Lower lobe of right lung (tissue), 2 donors: Measurements from ENCODE around the gene ABLIM3. TPM values are rescaled to one million over a fixed set of nuclear protein-coding genes. Genes with fewer than 3 reads are reported as not detected.

Experiments used
- ATAC-seq, 2 donors: fragments of 200-7000 bp; cut with Tn5 transposase; one replicate each; pipeline ENCODE4 v1.9.1; 2020 to 2022; ENCODE audit warnings: mild to moderate bottlenecking in 2 of 2, moderate library complexity in 2 of 2
- DNase-seq: peaks from one replicate; pipeline ENCODE4 v3.0.0-alpha.2; 2020
- H3K27ac ChIP-seq: fragments of 200-600 bp; one replicate; pipeline ENCODE4 v1.8.0; 2022
- H3K27me3 ChIP-seq: fragments of 200-600 bp; one replicate; pipeline ENCODE4 v1.8.0; 2022; ENCODE audit warnings: low read depth
- H3K36me3 ChIP-seq: fragments of 200-600 bp; one replicate; pipeline ENCODE4 v1.8.0; 2022; ENCODE audit warnings: mild to moderate bottlenecking
- H3K4me1 ChIP-seq: fragments of 200-600 bp; one replicate; pipeline ENCODE4 v1.8.0; 2022
- H3K4me3 ChIP-seq: fragments of 200-600 bp; one replicate; pipeline ENCODE4 v1.8.0; 2022; ENCODE audit warnings: mild to moderate bottlenecking
- H3K9me3 ChIP-seq: fragments of 200-600 bp; one replicate; pipeline ENCODE4 v1.8.0; 2022
- CTCF ChIP-seq: fragments of 200-600 bp; IDR thresholded peaks from one replicate; pipeline ENCODE4 v1.8.0; 2022; ENCODE audit warnings: antibody characterized with exemption, mild to moderate bottlenecking
- intact Hi-C: fragments of 100-400 bp; cut with DNase I; formaldehyde crosslinking; loops from one replicate; pipeline ENCODE4 v1.11.0; 2022
- total RNA-seq: library from RNA; stranded (reverse); fragmentation: NEBNext Ultra II Directional; extraction: Animal tissue kit (Norgen Biotek cat#: 25700); gene quantifications from one replicate; pipeline ENCODE4 v1.2.1, GENCODE V29; 2021
- donor health status: DM: no; HTN: yes; CAD: no; lungs with severe emphysema.

The ABLIM3 gene
- total RNA-seq, 1 donor from 2014 or later = 26.7 TPM

GRCh38 chr5:149210225-149210624, 68.9 kb downstream of the ABLIM3 start:
- ATAC-seq = no peak
- TF ChIP-seq CTCF = no peak
- DNase-seq = no peak
- H3K27ac ChIP-seq = no peak overlapping the region
- H3K4me3 ChIP-seq = no peak overlapping the region
- no peaks in the 10 kb centered on the region for H3K27me3 ChIP-seq
- intact Hi-C loops = no loop called here
- H3K9me3 ChIP-seq = no peaks in the 10 kb centered on the region
- peaks cover 22% of the 10 kb centered on the region for H3K4me1 ChIP-seq
- no peaks in the 10 kb centered on the region for H3K36me3 ChIP-seq

GRCh38 chr5:149210968-149211490, 69.7 kb downstream of the ABLIM3 start:
- Histone ChIP-seq H3K36me3 (no peaks in the 10 kb centered on the region), H3K27ac (no peak overlapping the region), H3K4me1 (peaks cover 17% of the 10 kb centered on the region), H3K4me3 (no peak overlapping the region), H3K9me3 (no peaks in the 10 kb centered on the region), H3K27me3 (no peaks in the 10 kb centered on the region)
- no peak for TF ChIP-seq CTCF
- DNase-seq (no peak), ATAC-seq (no peak)
- intact Hi-C loops = no loop called here

GRCh38 chr5:149211566-149211965, 70.3 kb downstream of the ABLIM3 start:
- intact Hi-C loops = no loop called here
- H3K27ac ChIP-seq = no peak overlapping the region
- ATAC-seq = no peak

GRCh38 chr5:149212198-149212951, 71.1 kb downstream of the ABLIM3 start:
- Histone ChIP-seq H3K4me1 (peaks cover 25% of the 10 kb centered on the region), H3K4me3 (no peak overlapping the region), H3K36me3 (no peaks in the 10 kb centered on the region), H3K27me3 (no peaks in the 10 kb centered on the region), H3K27ac (no peak overlapping the region), H3K9me3 (no peaks in the 10 kb centered on the region)
- TF ChIP-seq CTCF = no peak
- ATAC-seq = peak in 1 of 2 donors; percentile 13
- intact Hi-C loops = no loop called here
- no peak for DNase-seq

More at GRCh38 chr5:149211566-149211965, 70.3 kb downstream of the ABLIM3 start:
- no peaks in the 10 kb centered on the region for H3K36me3 ChIP-seq
- DNase-seq = no peak
- no peaks in the 10 kb centered on the region for H3K27me3 ChIP-seq
- TF ChIP-seq CTCF = no peak
- H3K9me3 ChIP-seq = no peaks in the 10 kb centered on the region
- no peak overlapping the region for H3K4me3 ChIP-seq
- H3K4me1 ChIP-seq = peaks cover 17% of the 10 kb centered on the region

GRCh38 chr5:149213264-149213880, 72.1 kb downstream of the ABLIM3 start:
- ATAC-seq = no peak

More at GRCh38 chr5:149213264-149213880, 72.1 kb downstream of the ABLIM3 start:
- intact Hi-C loops = no loop called here
- no peak overlapping the region for H3K4me3 ChIP-seq
- no peak for TF ChIP-seq CTCF
- no peaks in the 10 kb centered on the region for H3K36me3 ChIP-seq
- no peak for DNase-seq
- peaks cover 35% of the 10 kb centered on the region for H3K4me1 ChIP-seq
- no peaks in the 10 kb centered on the region for H3K9me3 ChIP-seq
- no peak overlapping the region for H3K27ac ChIP-seq
- no peaks in the 10 kb centered on the region for H3K27me3 ChIP-seq
